Kidney (tissue), 14 donors: ENCODE results near the gene AHCTF1. TPM values are rescaled to one million over a fixed set of nuclear protein-coding genes. Genes with fewer than 3 reads are reported as not detected.
"Not testable (repeated sequence)": the region's sequence is repeated elsewhere in the genome, so short reads cannot be mapped to it uniquely, and the experiment has no call there.

Source experiments
- DNase-seq, 5 donors: peaks; one replicate each; pipeline ENCODE4 v3.0.0-alpha.2; 2013 to 2020
- FAIRE-seq: peaks from 2 replicates; lab custom pipeline; 2012; peaks lifted over from hg19 to GRCh38; lab: Jason Lieb, UNC
- H3K27ac ChIP-seq, 2 donors: one replicate each; pipeline ENCODE4 v1.7.0; 2013; ENCODE audit warnings: low read depth in 2 of 2, low read length in 2 of 2, inconsistent platforms in 1 of 2
- H3K27me3 ChIP-seq: one replicate; pipeline ENCODE4 v1.7.1; 2013; ENCODE audit warnings: low read length, inconsistent platforms; ENCODE audit not compliant: control insufficient read depth, insufficient read depth
- H3K36me3 ChIP-seq, 3 donors: one replicate each; pipeline versions ENCODE4 v1.7.0 to v1.7.1; 2013; ENCODE audit warnings: low read length in 3 of 3, control low read depth in 1 of 3, inconsistent platforms in 1 of 3; ENCODE audit not compliant: insufficient read depth in 3 of 3, control insufficient read depth in 2 of 3
- H3K4me1 ChIP-seq, 3 donors: one replicate each; pipeline versions ENCODE4 v1.7.0 to v1.7.1; 2013; ENCODE audit warnings: low read length in 3 of 3, inconsistent platforms in 1 of 3, low read depth in 1 of 3; ENCODE audit not compliant: control insufficient read depth in 2 of 3, insufficient read depth in 2 of 3
- H3K4me3 ChIP-seq, 3 donors: one replicate each; pipeline versions ENCODE4 v1.7.0 to v1.8.1; 2013; ENCODE audit warnings: low read length in 3 of 3, control low read depth in 1 of 3, inconsistent platforms in 1 of 3
- H3K9ac ChIP-seq, 3 donors: one replicate each; pipeline versions ENCODE4 v1.7.0 to v1.7.1; 2013; ENCODE audit warnings: low read length in 3 of 3, control low read depth in 1 of 3, inconsistent platforms in 1 of 3
- H3K9me3 ChIP-seq, 3 donors: one replicate each; pipeline versions ENCODE4 v1.7.0 to v1.7.1; 2013; ENCODE audit warnings: low read length in 3 of 3, control low read depth in 1 of 3, inconsistent platforms in 1 of 3; ENCODE audit not compliant: control insufficient read depth in 2 of 3, insufficient read depth in 1 of 3
- intact Hi-C: fragments of 100-400 bp; cut with DNase I; formaldehyde crosslinking; loops from one replicate; pipeline ENCODE4 v1.11.1; 2022
- polyA plus RNA-seq: library from polyadenylated mRNA; stranded (reverse); fragments of 350-450 nt; fragmentation: Illumina TruSeq; extraction: RNeasy Lipid Tissue Mini Kit (QIAGEN cat#74804); gene quantifications from one replicate; pipeline ENCODE4 v1.2.3, GENCODE V29; 2014; ENCODE audit warnings: low read depth, low replicate concordance; ENCODE audit not compliant: insufficient read depth
- total RNA-seq: library from RNA; stranded (reverse); fragmentation: NEBNext Ultra II Directional; extraction: Animal tissue kit (Norgen Biotek cat#: 25700); gene quantifications from one replicate; pipeline ENCODE4 v1.2.1, GENCODE V29; 2021
- TF ChIP-seq, protein P1 (sequence below): IDR thresholded peaks from 3 replicates; pipeline ENCODE4 v1.5.1; 2012; ENCODE audit warnings: mild to moderate bottlenecking, moderate library complexity, borderline replicate concordance; ENCODE audit not compliant: insufficient read depth; ENCODE audit errors: extremely low read depth
- donor health status: control.
- donor health status: control.
- donor health status: control.
- donor health status: control.
- donor health status: control.
- donor health status: DM: yes; HTN: yes; CAD: no.
- donor health status: Normal renal cell carcinoma (clear cell type).

AHCTF1 gene
- total and polyA plus RNA-seq, 2 donors from 2014 or later = 5.2 to 30.1 TPM

DNA sequence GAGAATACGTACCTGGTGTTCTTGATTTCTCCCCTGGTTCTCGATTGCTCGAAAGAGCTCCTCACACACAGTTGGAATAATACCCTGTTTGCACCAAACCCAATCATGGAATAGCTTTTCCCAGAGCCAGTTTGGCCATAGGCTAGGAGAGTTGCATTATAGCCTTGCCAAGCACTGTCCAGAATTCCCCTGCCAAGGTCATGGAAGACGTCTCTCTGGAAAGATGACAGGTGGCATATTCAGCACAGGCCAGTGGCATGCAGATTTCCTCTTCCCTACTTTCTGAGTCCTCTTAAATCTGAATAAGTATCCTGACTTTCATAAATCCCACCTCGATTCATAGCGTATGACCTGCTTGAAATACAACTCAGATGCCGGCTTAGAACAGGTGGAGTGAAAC, 111.1 kb downstream of the AHCTF1 start:
- H3K9ac ChIP-seq = no peak overlapping the region
- H3K9me3 ChIP-seq = peaks cover 0 to 2% (median 0%) of the 10 kb centered on the region in 3 donors
- no peaks in the 10 kb centered on the region for H3K27me3 ChIP-seq
- H3K4me3 ChIP-seq = no peak overlapping the region
- no peak for DNase-seq
- TF ChIP-seq, protein P1, sequence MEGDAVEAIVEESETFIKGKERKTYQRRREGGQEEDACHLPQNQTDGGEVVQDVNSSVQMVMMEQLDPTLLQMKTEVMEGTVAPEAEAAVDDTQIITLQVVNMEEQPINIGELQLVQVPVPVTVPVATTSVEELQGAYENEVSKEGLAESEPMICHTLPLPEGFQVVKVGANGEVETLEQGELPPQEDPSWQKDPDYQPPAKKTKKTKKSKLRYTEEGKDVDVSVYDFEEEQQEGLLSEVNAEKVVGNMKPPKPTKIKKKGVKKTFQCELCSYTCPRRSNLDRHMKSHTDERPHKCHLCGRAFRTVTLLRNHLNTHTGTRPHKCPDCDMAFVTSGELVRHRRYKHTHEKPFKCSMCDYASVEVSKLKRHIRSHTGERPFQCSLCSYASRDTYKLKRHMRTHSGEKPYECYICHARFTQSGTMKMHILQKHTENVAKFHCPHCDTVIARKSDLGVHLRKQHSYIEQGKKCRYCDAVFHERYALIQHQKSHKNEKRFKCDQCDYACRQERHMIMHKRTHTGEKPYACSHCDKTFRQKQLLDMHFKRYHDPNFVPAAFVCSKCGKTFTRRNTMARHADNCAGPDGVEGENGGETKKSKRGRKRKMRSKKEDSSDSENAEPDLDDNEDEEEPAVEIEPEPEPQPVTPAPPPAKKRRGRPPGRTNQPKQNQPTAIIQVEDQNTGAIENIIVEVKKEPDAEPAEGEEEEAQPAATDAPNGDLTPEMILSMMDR = no peak
- H3K36me3 ChIP-seq = peaks cover 0 to 2% (median 0%) of the 10 kb centered on the region in 3 donors
- H3K27ac ChIP-seq = no peak overlapping the region
- H3K4me1 ChIP-seq = no peaks in the 10 kb centered on the region
- FAIRE-seq = no peak
- intact Hi-C loops = no loop called here

GRCh38 chr1:246817778-246818177, 114.0 kb downstream of the AHCTF1 start:
- H3K9me3 ChIP-seq, intact Hi-C loops, H3K27ac ChIP-seq, H3K9ac ChIP-seq, H3K4me3 ChIP-seq, H3K27me3 ChIP-seq, FAIRE-seq, H3K36me3 ChIP-seq, DNase-seq, H3K4me1 ChIP-seq: not testable (repeated sequence)

GRCh38 chr1:246815693-246816270, 116.0 kb downstream of the AHCTF1 start:
- intact Hi-C loops = no loop called here
- no peak overlapping the region for H3K9ac ChIP-seq
- H3K4me1 ChIP-seq = no peaks in the 10 kb centered on the region
- H3K9me3 ChIP-seq = no peaks in the 10 kb centered on the region
- FAIRE-seq (no peak), DNase-seq (peak in 1 of 5 donors; percentile 28)
- no peak overlapping the region for H3K4me3 ChIP-seq
- no peaks in the 10 kb centered on the region for H3K27me3 ChIP-seq
- TF ChIP-seq, protein P1 = no peak
- no peak overlapping the region for H3K27ac ChIP-seq
- H3K36me3 ChIP-seq = no peaks in the 10 kb centered on the region

DNA sequence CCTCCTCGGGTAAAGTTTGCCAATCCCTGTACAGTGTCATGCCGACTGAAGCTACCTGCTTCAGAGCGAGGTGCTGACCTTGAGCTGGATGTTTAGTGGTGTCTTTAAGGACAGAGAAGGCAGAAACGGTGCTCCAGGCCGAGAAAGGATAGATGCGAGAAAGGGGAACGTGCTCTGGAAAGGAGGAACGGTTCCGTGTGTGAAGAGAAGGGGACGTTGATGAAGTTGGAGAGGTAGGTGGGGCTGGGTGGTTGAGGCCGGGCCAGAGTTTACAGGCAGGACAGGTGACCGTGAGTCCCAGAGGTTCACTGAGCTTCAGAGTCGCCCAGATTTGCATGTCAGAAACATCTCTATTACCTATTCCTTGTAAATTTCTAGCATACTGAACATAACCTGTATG, 116.9 kb downstream of the AHCTF1 start:
- Histone ChIP-seq H3K9ac (no peak overlapping the region), H3K9me3 (no peaks in the 10 kb centered on the region), H3K36me3 (no peaks in the 10 kb centered on the region), H3K4me3 (no peak overlapping the region), H3K27me3 (no peaks in the 10 kb centered on the region), H3K4me1 (no peaks in the 10 kb centered on the region), H3K27ac (no peak overlapping the region)
- TF ChIP-seq, protein P1 = no peak
- FAIRE-seq = no peak
- DNase-seq = no peak
- intact Hi-C loops = no loop called here

GRCh38 chr1:246813325-246813724, 118.4 kb downstream of the AHCTF1 start:
- intact Hi-C loops, H3K9ac ChIP-seq, H3K27ac ChIP-seq, FAIRE-seq, H3K9me3 ChIP-seq, H3K4me3 ChIP-seq, DNase-seq, H3K36me3 ChIP-seq, H3K27me3 ChIP-seq, H3K4me1 ChIP-seq: not testable (repeated sequence)
